HG02943 (cell line): ENCODE results near the gene NFIC.

Experiments
- ATAC-seq: cut with Tn5 transposase; IDR thresholded peaks from one replicate; pipeline ENCODE4 v1.9.1; 2021; ENCODE audit warnings: mild to moderate bottlenecking, low read depth, moderate library complexity; ENCODE audit not compliant: unreplicated experiment

NFIC gene

DNA sequence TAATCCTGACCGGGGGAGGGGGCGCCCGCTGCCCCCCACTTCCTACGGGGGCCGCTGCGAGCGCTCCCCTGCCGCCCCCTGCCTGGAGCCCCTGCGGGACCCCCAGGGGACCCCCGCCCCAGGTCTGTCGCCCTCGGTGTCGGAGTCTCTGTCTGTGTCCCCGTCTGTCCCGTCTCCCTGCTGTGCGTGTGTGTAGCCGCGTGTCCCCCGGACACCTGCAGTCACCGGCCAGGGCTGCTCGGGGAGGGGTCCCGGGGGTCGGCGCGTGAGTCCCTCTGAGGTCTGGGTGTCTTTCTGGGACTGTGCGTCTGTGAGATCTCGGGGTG lies 7.7 kb upstream of the NFIC start:
- no peak for ATAC-seq

- no peak for ATAC-seq
Observed at GRCh38 chr19:3359015-3359918, 7.1 kb upstream of the NFIC start.

DNA sequence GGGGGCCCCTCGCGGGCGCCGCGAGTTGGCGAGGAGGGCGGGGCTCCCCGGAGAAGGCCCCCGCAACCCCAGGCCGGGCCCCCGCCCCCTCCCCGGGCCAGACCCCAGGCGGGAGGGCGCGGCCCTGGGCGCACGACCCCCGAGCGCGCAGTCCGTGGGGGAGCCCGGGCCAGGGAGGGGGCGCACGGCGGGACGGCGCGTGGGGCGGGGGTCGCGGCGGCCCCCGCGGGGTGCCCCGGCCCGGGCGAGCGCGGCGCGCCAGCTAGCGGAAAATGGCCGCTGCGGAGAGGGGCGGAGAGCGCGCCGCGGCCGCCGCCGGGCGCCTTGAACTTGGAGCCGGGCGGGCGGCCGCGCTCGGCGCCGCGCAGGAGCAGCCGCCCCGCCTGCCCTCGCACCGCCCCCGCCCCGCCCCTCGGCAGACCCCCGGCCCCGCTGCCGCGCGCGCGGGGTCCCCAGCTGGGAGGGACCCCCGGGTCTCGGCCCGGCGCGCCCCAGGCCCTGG lies 6.4 kb upstream of the NFIC start:
- no peak for ATAC-seq

DNA sequence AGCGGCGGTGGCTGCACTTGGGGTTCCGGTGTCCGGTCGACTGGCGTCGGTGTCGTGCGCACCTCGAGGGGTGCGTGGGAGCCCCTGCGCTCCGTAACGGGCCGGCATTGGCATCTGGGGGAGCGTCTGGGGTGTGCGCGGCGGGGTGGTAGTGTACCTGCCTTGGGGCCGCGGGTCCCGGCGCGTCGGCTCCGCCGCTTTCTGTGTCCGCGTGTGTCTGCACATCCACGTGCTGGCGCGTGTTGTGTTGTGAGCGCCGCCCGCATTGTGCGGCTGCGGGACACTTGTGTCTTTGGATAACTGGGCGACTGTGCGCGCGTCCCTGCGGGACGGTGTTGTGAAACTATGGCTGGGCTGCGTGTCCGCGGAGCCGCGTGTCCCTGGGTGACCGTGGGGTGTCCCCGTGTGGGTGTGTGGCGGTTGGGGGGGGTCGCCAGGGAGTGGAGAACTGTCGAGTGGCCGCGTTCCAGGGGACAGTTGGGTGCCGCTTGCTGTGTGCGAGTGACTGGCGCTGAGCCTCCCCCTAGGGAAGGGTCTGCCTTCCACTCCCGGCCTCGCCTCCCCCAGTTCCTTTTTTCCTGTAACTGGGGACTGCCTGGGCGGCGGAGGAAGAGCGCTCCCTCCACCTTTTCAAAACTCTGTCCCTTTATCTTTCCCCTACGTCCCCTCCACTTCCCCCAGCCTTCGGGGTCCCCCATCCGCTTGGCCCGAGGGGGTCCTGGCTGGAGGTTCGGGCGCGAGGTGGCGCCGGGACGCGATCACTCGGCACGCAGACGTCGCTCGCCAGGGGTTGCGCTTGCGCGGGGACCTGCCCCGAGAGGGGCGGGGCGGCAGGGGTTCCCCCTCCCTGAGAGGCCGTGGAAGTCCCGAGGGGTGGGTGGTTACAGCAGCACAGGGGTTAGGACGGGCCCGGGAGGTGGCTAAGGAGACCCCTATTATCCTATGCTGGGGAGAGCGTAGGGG lies 5.7 kb upstream of the NFIC start:
- ATAC-seq, result no peak

DNA sequence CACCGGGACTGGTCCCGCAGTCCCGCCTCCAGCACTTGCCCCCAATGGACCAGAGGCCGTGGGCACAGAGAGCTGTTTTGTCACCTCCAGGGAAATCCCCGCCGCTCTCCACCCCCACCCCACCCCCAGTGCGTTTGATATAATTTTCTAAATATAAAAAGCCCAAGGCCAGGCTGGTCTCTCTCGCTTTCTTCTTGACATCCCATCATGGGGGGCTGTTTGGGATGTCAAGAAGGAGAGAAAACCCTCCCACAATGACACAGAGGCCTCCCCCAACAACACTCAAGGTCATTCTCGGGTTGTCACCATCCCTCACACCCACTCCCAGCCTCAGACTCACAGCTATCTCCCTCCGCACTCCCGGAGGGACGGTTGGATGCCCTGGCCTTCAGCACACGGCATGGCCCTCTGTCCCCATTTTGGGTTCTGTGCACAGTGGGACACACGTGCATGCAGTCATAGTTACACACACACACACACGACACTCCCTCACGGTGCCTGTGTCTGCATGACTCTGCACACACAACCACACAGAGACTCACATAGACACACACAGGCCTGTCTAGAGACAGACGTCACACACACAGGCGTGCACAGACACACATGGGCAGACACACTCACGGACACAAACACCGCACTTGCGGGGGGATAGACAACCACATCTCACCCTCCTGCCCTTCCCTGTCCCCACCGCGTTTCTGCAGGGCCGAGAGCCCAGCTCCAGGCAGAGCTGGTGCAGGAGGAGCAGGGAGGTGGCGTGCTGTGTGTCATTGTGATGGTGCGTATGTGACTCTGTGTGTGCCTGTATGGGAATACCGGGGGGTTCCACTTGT lies 4.8 kb upstream of the NFIC start:
- ATAC-seq, result no peak

GRCh38 chr19:3362217-3362906 lies 4.0 kb upstream of the NFIC start:
- ATAC-seq, result no peak

GRCh38 chr19:3363841-3364500 lies 2.4 kb upstream of the NFIC start:
- no peak for ATAC-seq

DNA sequence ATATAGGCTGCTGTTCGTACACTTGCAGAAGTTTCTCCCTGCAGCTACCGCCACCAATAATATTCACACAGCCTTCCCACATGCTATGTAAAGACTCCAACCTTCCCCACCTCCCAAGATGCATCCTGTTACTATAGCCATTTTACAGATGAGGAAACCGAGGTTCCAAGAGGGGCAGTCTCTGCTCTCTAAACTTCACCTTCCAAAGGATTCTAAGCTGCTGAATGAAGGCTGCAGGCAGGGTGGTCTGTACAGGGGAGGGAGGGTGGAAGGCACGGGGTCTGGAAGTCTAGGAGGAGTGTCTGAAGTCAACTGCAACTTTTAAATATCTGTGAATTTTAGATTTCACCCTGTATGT lies 1.9 kb upstream of the NFIC start:
- ATAC-seq, result no peak

- ATAC-seq, result no peak
Observed at GRCh38 chr19:3365093-3365835, 1.1 kb upstream of the NFIC start.

DNA sequence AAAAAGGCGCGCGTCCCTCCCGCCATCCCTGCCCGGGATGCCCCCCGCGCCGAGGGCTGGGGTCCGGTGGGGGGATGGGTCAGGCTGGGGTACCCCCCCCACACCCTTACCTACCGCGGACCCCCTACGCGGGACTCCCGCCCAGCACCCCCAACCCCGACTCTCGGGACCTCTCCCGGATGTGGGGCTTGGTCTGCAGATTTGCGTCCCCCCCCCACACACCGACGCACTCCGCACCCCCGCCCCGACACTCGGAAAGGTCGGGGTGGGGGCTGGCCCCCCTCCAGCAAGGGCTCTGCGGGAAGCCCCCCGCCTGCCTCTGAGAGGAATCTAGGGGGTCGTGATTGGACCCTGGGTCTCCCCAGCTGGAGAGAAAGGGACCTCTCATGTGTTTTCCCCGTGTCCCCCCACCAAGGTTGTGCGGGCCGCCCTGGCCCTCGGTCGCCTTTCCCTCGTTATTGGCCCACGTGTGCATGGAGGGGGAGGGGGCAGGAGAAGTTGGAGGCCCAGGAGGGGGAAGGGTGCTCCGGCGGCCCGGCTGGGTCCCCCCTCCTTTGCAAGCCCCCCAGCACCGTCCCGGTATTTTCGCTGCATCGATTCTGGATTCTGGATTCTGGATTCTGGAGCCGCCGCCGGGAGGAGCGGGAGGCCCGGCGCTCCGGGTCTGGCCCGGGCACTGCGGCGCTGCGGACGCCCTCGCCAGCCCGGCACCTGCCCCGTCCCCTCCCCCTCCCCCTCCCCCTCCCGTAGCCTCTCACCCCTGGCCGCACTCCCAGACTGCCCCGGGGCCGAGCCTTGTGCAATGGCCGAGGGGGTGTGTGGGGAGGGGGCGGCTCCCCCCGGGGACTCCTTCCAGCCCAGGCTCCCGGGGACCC lies 607 bp downstream of the NFIC start:
- no peak for ATAC-seq

- ATAC-seq, result no peak
Observed at GRCh38 chr19:3367628-3368440, 1.5 kb downstream of the NFIC start.

DNA sequence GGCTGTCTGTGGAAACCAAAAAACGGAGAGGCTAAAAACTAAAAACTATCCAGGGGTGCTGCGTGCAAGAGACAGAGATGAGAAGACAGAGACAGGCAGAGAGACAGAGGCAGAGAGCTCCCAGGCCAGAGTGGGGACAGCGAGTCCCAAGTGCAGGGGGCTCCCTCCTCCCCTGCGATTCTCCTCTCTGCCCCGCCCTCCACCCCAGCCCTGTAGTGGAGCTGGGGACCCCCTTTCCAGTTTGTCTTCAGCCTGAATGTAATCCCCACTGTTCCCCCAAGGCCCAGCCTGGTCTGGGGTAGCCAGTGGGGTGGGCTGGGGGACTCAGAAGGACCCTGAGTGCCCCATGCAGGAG lies 2.0 kb downstream of the NFIC start:
- ATAC-seq, result no peak

DNA sequence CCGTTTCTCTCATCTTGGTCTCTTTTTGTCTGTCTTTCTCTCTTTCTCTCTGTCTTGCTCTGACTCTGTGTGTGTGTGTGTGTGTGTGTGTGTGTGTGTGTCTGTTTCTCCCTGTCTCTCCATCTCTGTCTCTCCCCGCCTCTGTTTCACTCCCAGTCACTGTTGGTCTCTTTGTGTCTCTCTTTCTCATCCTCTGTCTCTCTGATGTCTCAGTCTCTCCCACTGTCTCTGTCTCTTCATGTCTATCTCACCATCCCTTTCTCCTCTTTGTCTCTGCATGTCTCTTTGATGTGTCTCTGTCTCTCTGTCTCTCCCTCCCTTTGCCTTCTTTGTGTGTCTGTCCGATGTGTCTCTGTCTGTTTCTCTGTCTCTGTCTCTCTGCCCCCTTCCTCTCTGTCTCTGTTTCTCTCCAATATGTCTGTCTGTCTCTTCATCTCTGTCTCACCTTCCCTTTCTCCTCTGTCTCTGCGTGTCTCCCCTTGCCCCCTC lies 2.5 kb downstream of the NFIC start:
- ATAC-seq, result no peak

GRCh38 chr19:3369337-3370213 lies 3.2 kb downstream of the NFIC start:
- no peak for ATAC-seq

DNA sequence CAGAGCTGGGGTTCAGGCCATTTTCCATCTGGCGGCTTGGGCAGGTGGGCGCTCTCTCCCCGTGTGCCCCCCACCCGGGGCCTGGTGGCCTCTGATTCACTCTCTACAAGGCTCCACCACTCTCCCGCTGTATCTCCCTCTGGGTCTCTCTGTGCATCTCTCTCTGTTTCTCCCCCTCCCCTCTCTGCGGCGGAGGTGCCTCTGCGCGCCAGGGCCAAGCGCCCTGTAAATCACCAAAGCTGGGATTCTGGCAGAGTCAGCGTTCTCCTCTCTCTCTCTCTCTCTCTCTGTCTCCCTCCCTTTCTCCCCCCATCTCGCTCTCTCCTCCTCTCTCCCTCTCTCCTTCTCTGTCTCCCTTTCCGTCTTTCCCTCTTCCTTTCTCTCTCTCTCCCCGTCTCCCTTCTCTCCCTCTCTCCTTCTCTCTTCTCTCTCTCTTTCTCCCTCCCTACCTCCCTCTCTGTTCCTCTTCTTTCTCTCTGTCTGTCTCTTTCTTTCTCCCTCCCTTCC lies 3.9 kb downstream of the NFIC start:
- no peak for ATAC-seq
